Tibial artery (tissue), 4 donors: ENCODE measurements around the gene MGRN1.

ENCODE experiments used
- DNase-seq, 2 donors: peaks; one replicate each; pipeline ENCODE4 v3.0.0-alpha.2; 2019
- H3K27ac ChIP-seq, 2 donors: fragments of 200-600 bp; sonication (generic) in 1 of 2; 1 replicate in 1 of 2; 2 replicates in 1 of 2; pipeline ENCODE4 v1.5.1; 2018 to 2019; ENCODE audit warnings: mild to moderate bottlenecking in 1 of 2
- H3K27me3 ChIP-seq, 2 donors: fragments of 200-600 bp; sonication (generic) in 1 of 2; one replicate each; pipeline versions ENCODE4 v1.5.1 to v1.6.0; 2016 to 2019
- H3K36me3 ChIP-seq, 3 donors: fragments of 200-600 bp; sonication (generic) in 2 of 3; one replicate each; pipeline ENCODE4 v1.5.1; 2016 to 2019; ENCODE audit warnings: mild to moderate bottlenecking in 2 of 3
- H3K4me1 ChIP-seq, 4 donors: fragments of 200-600 bp; sonication (generic) in 2 of 4; 1 replicate in 3 of 4; 2 replicates in 1 of 4; pipeline ENCODE4 v1.5.1; 2016 to 2019
- H3K4me3 ChIP-seq, 2 donors: fragments of 200-600 bp; sonication (generic) in 1 of 2; 1 replicate in 1 of 2; 2 replicates in 1 of 2; pipeline ENCODE4 v1.5.1; 2018 to 2019; ENCODE audit warnings: mild to moderate bottlenecking in 2 of 2
- H3K9me3 ChIP-seq, 3 donors: fragments of 200-600 bp; sonication (generic) in 1 of 3; one replicate each; pipeline ENCODE4 v1.5.1; 2016 to 2019
- CTCF ChIP-seq, 2 experiments: fragments of 200-600 bp in 1 of 2; fragments of 450-650 bp in 1 of 2; IDR thresholded peaks; one replicate each; pipeline ENCODE4 v1.5.1; 2017 to 2019; ENCODE audit warnings: antibody characterized with exemption in 2 of 2, mild to moderate bottlenecking in 1 of 2, moderate library complexity in 1 of 2
- intact Hi-C: fragments of 100-400 bp; cut with DNase I; formaldehyde crosslinking; loops from one replicate; pipeline ENCODE4 v1.15.0; 2023; ENCODE audit warnings: low total_unique reads

MGRN1 gene

GRCh38 chr16:4700380-4700996, 75.9 kb downstream of the MGRN1 start:
- Histone ChIP-seq H3K36me3 (peaks cover 42 to 93% (median 88%) of the 10 kb centered on the region in 3 donors), H3K4me1 (peaks cover 0 to 13% (median 0%) of the 10 kb centered on the region in 4 donors), H3K4me3 (no peak overlapping the region), H3K27ac (no peak overlapping the region), H3K27me3 (no peaks in the 10 kb centered on the region), H3K9me3 (no peaks in the 10 kb centered on the region)
- intact Hi-C loops: no loop called here
- DNase-seq: no peak
- no peak for TF ChIP-seq CTCF (IDR thresholded peaks at IDR 0.05)

GRCh38 chr16:4700997-4701743, 76.5 kb downstream of the MGRN1 start:
- Histone ChIP-seq H3K27me3 (no peaks in the 10 kb centered on the region), H3K4me1 (peaks cover 0 to 8% (median 0%) of the 10 kb centered on the region in 4 donors), H3K36me3 (peaks cover 42 to 88% (median 82%) of the 10 kb centered on the region in 3 donors), H3K9me3 (no peaks in the 10 kb centered on the region), H3K4me3 (no peak overlapping the region), H3K27ac (no peak overlapping the region)
- DNase-seq: no peak
- no peak for TF ChIP-seq CTCF (IDR thresholded peaks at IDR 0.05)
- intact Hi-C loops: no loop called here

GRCh38 chr16:4701791-4702465, 77.3 kb downstream of the MGRN1 start:
- DNase-seq: no peak
- Histone ChIP-seq H3K27ac (no peak overlapping the region), H3K27me3 (no peaks in the 10 kb centered on the region), H3K4me1 (peaks cover 0 to under 1% (median 0%) of the 10 kb centered on the region in 4 donors), H3K9me3 (no peaks in the 10 kb centered on the region), H3K4me3 (no peak overlapping the region), H3K36me3 (peaks cover 43 to 88% (median 79%) of the 10 kb centered on the region in 3 donors)
- intact Hi-C loops: no loop called here
- TF ChIP-seq CTCF (IDR thresholded peaks at IDR 0.05): no peak

- H3K4me1 ChIP-seq: no peaks in the 10 kb centered on the region
- H3K27ac ChIP-seq: no peak overlapping the region
- peaks cover 45 to 88% (median 78%) of the 10 kb centered on the region in 3 donors for H3K36me3 ChIP-seq
- intact Hi-C loops: no loop called here
- no peak for TF ChIP-seq CTCF (IDR thresholded peaks at IDR 0.05)
- no peak for DNase-seq
- no peaks in the 10 kb centered on the region for H3K27me3 ChIP-seq
- H3K4me3 ChIP-seq: no peak overlapping the region
- no peaks in the 10 kb centered on the region for H3K9me3 ChIP-seq
These were observed 77.8 kb downstream of the MGRN1 start for GRCh38 chr16:4702466-4702808.

- intact Hi-C loops: no loop called here
- TF ChIP-seq CTCF (IDR thresholded peaks at IDR 0.05): no peak
These were observed 79.3 kb downstream of the MGRN1 start for GRCh38 chr16:4703906-4704305.

More at GRCh38 chr16:4703906-4704305, 79.3 kb downstream of the MGRN1 start:
- DNase-seq: no peak
- H3K4me1 ChIP-seq: no peaks in the 10 kb centered on the region
- H3K27me3 ChIP-seq: no peaks in the 10 kb centered on the region
- H3K9me3 ChIP-seq: no peaks in the 10 kb centered on the region
- H3K4me3 ChIP-seq: no peak overlapping the region
- no peak overlapping the region for H3K27ac ChIP-seq
- H3K36me3 ChIP-seq: peaks cover 46 to 79% (median 67%) of the 10 kb centered on the region in 3 donors
